Measurements from ENCODE around the gene ERN2. TPM values are rescaled to one million over a fixed set of nuclear protein-coding genes. Genes with fewer than 3 reads are reported as not detected.

ERN2 gene
- polyA plus RNA-seq, 3 donors = not detected

DNA sequence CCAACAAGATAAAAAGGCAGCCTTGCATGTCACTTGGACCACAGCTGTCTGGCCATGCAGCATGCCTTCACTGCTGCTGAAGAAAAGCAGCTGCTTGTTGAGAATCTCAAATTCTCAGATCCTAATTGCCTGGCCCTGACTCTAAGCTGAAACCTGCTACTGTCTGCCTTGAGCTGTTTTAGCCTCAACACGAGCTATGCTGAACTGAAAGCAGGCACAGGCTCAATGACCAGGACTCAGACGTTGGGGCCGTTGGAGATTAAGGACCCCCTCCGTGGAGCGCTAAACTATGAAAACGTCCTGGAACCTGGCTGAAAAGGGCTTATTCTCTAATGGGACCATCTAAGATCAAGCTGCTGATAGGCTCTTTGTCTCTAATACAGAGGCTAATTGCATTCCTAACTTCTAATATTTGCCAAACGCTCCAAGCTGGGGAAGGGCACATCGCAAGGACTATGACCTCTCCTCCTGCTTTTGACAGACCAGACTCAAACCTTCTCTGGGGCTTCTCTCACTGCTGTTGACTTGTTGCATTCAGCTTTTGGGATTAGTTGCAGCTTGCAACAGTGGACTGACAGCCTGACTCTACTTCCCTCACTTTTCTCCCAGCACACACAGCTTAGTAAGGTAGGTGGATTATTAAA, 38.9 kb downstream of the ERN2 start:
- 96% methylated on average over 8 of the region's 8 CpGs for WGBS (ENCODE audit: insufficient coverage)
- Histone ChIP-seq H4K20me1 (ENCODE audit: insufficient read depth, low read length) (peaks cover 5% of the 10 kb centered on the region), H3K4me3 (replicated peaks in 1 of 3; ENCODE audit: low read depth in 2 of 3, low read length in 3 of 3) (no peak overlapping the region), H3K36me3 (replicated peaks in 1 of 2; ENCODE audit: control insufficient read depth in 1 of 2, insufficient read depth in 2 of 2, low read length in 2 of 2) (peaks cover 31 to 67% of the 10 kb centered on the region in 2 donors), H3K4me1 (ENCODE audit: control insufficient read depth in 1 of 2, insufficient read depth in 2 of 2, low read length in 2 of 2) (peaks cover 8 to 11% of the 10 kb centered on the region in 2 donors), H3K4me2 (replicated peaks; ENCODE audit: extremely low read depth, low read length, poor library complexity, severe bottlenecking) (no peak overlapping the region), H3K27me3 (ENCODE audit: control insufficient read depth in 2 of 2, insufficient read depth in 2 of 2, low read length in 2 of 2) (no peaks in the 10 kb centered on the region), H3K9ac (ENCODE audit: insufficient read depth, low read length, poor library complexity, severe bottlenecking) (no peak overlapping the region), H3K9me3 (replicated peaks in 1 of 2; ENCODE audit: control insufficient read depth in 1 of 2, insufficient read depth in 1 of 2, low read length in 2 of 2) (no peaks in the 10 kb centered on the region), H3K27ac (ENCODE audit: low read depth in 1 of 2, low read length in 2 of 2) (no peak overlapping the region), H3K79me2 (ENCODE audit: insufficient read depth, low read length) (peaks cover 8% of the 10 kb centered on the region), H2AFZ (ENCODE audit: insufficient read depth, low read depth, low read length, poor library complexity, severe bottlenecking) (no peak overlapping the region)
- peaks cover 11% of the 10 kb centered on the region for H3K4me1 Mint-ChIP-seq
- intact Hi-C loops (cut with micrococcal nuclease) = no loop called here
- peaks cover 0 to 2% (median 0%) of the 10 kb centered on the region in 3 donors for H3K27me3 Mint-ChIP-seq (ENCODE audit: low read depth in 3 of 3)
- H3K9me3 Mint-ChIP-seq = no peaks in the 10 kb centered on the region
- DNase-seq = no peak
- no peak overlapping the region for H3K4me3 Mint-ChIP-seq
- TF ChIP-seq, protein P1, sequence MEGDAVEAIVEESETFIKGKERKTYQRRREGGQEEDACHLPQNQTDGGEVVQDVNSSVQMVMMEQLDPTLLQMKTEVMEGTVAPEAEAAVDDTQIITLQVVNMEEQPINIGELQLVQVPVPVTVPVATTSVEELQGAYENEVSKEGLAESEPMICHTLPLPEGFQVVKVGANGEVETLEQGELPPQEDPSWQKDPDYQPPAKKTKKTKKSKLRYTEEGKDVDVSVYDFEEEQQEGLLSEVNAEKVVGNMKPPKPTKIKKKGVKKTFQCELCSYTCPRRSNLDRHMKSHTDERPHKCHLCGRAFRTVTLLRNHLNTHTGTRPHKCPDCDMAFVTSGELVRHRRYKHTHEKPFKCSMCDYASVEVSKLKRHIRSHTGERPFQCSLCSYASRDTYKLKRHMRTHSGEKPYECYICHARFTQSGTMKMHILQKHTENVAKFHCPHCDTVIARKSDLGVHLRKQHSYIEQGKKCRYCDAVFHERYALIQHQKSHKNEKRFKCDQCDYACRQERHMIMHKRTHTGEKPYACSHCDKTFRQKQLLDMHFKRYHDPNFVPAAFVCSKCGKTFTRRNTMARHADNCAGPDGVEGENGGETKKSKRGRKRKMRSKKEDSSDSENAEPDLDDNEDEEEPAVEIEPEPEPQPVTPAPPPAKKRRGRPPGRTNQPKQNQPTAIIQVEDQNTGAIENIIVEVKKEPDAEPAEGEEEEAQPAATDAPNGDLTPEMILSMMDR (IDR thresholded peaks at IDR 0.05) = no peak
- H3K27ac Mint-ChIP-seq = no peak overlapping the region
- peaks cover 43 to 49% of the 10 kb centered on the region in 2 donors for H3K36me3 Mint-ChIP-seq

DNA sequence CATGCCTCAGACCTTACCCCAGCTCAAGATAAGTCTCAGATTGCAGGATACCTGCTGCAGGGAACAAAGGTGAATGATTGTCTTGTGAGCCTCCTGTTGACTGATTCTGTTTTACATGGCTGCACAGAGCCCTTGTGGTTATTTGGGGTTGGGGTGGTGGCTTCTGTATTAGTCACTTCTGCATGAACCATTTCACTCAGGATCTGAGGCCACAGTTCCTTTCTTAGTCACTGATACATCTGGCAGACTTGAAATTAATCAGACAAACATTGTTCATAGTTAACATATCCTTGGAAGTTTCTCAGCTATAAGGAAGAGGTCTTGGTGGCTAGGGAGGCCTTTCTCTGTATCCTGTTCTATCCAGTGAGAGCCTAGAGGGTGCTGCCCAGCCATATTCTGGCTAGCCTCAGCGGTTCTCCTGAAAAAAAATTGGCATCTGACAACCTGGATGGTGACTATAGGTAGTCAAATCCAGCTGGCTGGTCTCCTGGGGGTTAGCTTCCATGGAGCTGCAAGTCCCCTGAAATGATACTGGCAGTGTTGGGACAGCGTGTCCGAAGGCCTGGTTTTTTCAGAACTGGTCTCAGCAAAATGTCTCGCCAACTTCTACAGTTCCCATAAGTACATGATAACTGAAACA, 42.8 kb downstream of the ERN2 start:
- DNase-seq = no peak
- TF ChIP-seq, protein P1 (IDR thresholded peaks at IDR 0.05) = no peak
- no peaks in the 10 kb centered on the region for H3K4me1 ChIP-seq (ENCODE audit: control insufficient read depth in 1 of 2, insufficient read depth in 2 of 2, low read length in 2 of 2)
- no peaks in the 10 kb centered on the region for H3K9me3 ChIP-seq (replicated peaks in 1 of 2; ENCODE audit: control insufficient read depth in 1 of 2, insufficient read depth in 1 of 2, low read length in 2 of 2)
- Mint-ChIP-seq H3K36me3 (peaks cover 77 to 80% of the 10 kb centered on the region in 2 donors), H3K27ac (peak overlapping the region in 4 of 7 donors; percentile 18 to 31 (median 26)), H3K27me3 (ENCODE audit: low read depth in 3 of 3) (no peaks in the 10 kb centered on the region), H3K9me3 (no peaks in the 10 kb centered on the region), H3K4me1 (no peaks in the 10 kb centered on the region), H3K4me3 (no peak overlapping the region)
- 93% methylated on average over 3 of the region's 4 CpGs for WGBS (ENCODE audit: insufficient coverage)
- no peak overlapping the region for H3K4me3 ChIP-seq (replicated peaks in 1 of 3; ENCODE audit: low read depth in 2 of 3, low read length in 3 of 3)
- no peak overlapping the region for H3K4me2 ChIP-seq (replicated peaks; ENCODE audit: extremely low read depth, low read length, poor library complexity, severe bottlenecking)
- H3K36me3 ChIP-seq (replicated peaks in 1 of 2; ENCODE audit: control insufficient read depth in 1 of 2, insufficient read depth in 2 of 2, low read length in 2 of 2) = peaks cover 70 to 97% of the 10 kb centered on the region in 2 donors
- no peak overlapping the region for H2AFZ ChIP-seq (ENCODE audit: insufficient read depth, low read depth, low read length, poor library complexity, severe bottlenecking)
- H3K9ac ChIP-seq (ENCODE audit: insufficient read depth, low read length, poor library complexity, severe bottlenecking) = no peak overlapping the region
- peak overlapping the region in 1 of 2 donors; percentile 23 for H3K27ac ChIP-seq (ENCODE audit: low read depth in 1 of 2, low read length in 2 of 2)
- no peaks in the 10 kb centered on the region for H4K20me1 ChIP-seq (ENCODE audit: insufficient read depth, low read length)
- H3K27me3 ChIP-seq (ENCODE audit: control insufficient read depth in 2 of 2, insufficient read depth in 2 of 2, low read length in 2 of 2) = no peaks in the 10 kb centered on the region
- no peaks in the 10 kb centered on the region for H3K79me2 ChIP-seq (ENCODE audit: insufficient read depth, low read length)
- intact Hi-C loops (cut with micrococcal nuclease) = no loop called here
